Measurements from ENCODE around the gene ZNF92. TPM values are rescaled to one million over a fixed set of nuclear protein-coding genes. Genes with fewer than 3 reads are reported as not detected.
"Not testable (repeated sequence)": the region's sequence is repeated elsewhere in the genome, so short reads cannot be mapped to it uniquely, and the experiment has no call there.

Gene ZNF92
- total and polyA plus RNA-seq, 5 experiments from 2014 or later, result 7.1 to 33.7 (median 15.9) TPM

DNA sequence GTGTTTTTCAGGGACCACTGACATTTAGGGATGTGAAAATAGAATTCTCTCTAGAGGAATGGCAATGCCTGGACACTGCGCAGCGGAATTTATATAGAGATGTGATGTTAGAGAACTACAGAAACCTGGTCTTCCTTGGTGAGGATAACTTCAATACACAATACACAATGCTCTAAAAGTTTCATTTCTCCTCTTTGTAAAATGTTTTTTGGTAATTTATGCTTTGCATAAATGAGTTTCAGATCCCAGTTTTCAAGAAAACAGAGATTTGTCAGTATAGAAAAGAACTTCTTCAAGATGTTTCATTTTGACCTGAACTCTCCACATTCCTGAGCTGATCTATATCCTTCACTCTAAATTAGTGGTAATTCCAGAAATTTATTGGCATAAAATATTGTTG lies 14.2 kb downstream of the ZNF92 start:
- no peak for ATAC-seq
- Mint-ChIP-seq H3K9me3 (peaks cover 0 to 9% (median 1%) of the 10 kb centered on the region in 9 donors), H3K27me3 (no peaks in the 10 kb centered on the region), H3K4me1 (peaks cover 16 to 68% (median 31%) of the 10 kb centered on the region in 4 donors), H3K36me3 (peaks cover 16 to 63% (median 60%) of the 10 kb centered on the region in 3 donors), H3K4me3 (peak overlapping the region in 1 of 10 donors; percentile 46), H3K27ac (peak overlapping the region in 4 of 10 donors; percentile 11 to 68 (median 34))
- POLR2A ChIA-PET, result no interaction called here
- DNase-seq, result no peak

DNA sequence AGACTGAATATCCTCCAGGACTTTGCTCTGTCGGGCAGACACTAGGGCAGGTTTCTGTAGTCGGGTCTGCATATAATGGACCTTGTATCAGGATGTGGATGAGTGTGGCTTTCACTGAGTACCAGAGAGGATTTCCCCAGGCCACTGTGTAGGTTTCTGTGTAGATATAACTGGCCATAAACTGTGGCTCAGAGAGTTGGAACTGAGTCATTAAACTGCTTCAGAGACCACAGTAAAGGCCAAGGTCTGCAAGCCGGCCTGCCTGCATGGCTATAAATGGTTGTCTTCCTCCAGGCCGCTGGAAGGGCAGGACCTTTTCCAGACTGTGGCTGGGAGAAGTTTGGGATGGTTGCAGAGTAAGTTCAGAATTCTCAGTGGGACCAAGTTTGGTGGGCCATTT lies 16.9 kb downstream of the ZNF92 start:
- H3K9me3 Mint-ChIP-seq, result peaks cover 0 to 31% (median 9%) of the 10 kb centered on the region in 9 donors
- H3K27me3 Mint-ChIP-seq, result no peaks in the 10 kb centered on the region
- POLR2A ChIA-PET, result no interaction called here

DNA sequence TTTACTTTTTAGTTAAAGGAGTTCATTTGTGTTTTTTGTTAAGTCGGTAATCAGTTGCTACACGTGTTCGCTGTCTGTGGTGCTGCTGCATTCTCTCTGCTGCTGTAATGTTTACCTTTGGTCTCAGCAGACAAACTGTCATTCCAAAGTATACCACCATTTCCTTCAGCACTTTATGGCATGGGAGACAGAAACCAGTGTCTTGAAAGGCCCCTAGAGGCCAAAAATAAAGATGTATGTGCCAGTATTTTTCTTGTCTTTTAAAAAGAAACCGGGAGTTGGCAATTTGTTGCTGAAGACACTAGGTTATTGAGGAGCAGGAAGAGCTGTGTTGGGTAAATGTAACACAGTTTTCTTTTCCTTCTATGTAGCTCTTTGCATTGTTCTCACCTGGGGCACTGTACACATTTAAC lies 24.1 kb downstream of the ZNF92 start:
- Mint-ChIP-seq H3K9me3 (peaks cover 9 to 85% (median 34%) of the 10 kb centered on the region in 9 donors), H3K27me3 (no peaks in the 10 kb centered on the region)

More for the DNA sequence above, 16.9 kb downstream of the ZNF92 start:
- no peak for DNase-seq
- Mint-ChIP-seq H3K4me1 (peaks cover 2 to 59% (median 15%) of the 10 kb centered on the region in 4 donors), H3K4me3 (no peak overlapping the region), H3K36me3 (peaks cover 25 to 86% (median 76%) of the 10 kb centered on the region in 3 donors), H3K27ac (peak overlapping the region in 2 of 10 donors; percentile 44 to 51)
- no peak for ATAC-seq

DNA sequence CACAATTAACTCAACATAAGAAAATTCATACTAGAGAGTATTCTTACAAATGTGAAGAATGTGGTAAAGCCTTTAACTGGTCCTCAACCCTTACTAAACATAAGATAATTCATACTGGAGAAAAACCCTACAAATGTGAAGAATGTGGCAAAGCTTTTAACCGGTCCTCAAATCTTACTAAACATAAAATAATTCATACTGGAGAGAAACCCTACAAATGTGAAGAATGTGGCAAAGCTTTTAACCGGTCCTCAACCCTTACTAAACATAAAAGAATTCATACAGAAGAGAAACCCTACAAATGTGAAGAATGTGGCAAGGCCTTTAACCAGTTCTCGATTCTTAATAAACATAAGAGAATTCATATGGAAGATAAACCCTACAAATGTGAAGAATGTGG lies 25.0 kb downstream of the ZNF92 start:
- not testable (repeated sequence) for H3K27ac Mint-ChIP-seq

More for the DNA sequence above, 24.1 kb downstream of the ZNF92 start:
- Mint-ChIP-seq H3K27ac (no peak overlapping the region), H3K4me3 (no peak overlapping the region), H3K4me1 (peaks cover 0 to 23% (median 5%) of the 10 kb centered on the region in 4 donors), H3K36me3 (peaks cover 47 to 73% (median 72%) of the 10 kb centered on the region in 3 donors)
- POLR2A ChIA-PET, result no interaction called here
- ATAC-seq (no peak), DNase-seq (no peak)

DNA sequence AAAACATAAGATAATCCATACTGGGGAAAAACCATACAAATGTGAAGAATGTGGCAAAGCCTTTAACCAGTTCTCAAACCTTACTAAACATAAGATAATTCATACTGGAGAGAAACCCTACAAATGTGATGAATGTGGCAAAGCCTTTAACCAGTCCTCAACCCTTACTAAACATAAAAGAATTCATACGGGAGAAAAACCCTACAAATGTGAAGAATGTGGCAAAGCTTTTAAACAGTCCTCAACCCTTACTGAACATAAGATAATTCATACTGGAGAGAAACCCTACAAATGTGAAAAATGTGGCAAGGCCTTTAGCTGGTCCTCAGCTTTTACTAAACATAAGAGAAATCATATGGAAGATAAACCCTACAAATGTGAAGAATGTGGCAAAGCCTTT lies 25.4 kb downstream of the ZNF92 start:
- peak overlapping the region in 1 of 10 donors; percentile 12 for H3K4me3 Mint-ChIP-seq
- peaks cover 47 to 68% (median 64%) of the 10 kb centered on the region in 3 donors for H3K36me3 Mint-ChIP-seq
- H3K27me3 Mint-ChIP-seq, DNase-seq, H3K27ac Mint-ChIP-seq, ATAC-seq, POLR2A ChIA-PET: not testable (repeated sequence)
- peaks cover 5 to 88% (median 30%) of the 10 kb centered on the region in 9 donors for H3K9me3 Mint-ChIP-seq
- H3K4me1 Mint-ChIP-seq, result peaks cover 0 to 15% (median 2%) of the 10 kb centered on the region in 4 donors

More for the DNA sequence above, 25.0 kb downstream of the ZNF92 start:
- H3K9me3 Mint-ChIP-seq, result peaks cover 9 to 88% (median 34%) of the 10 kb centered on the region in 9 donors
- H3K27me3 Mint-ChIP-seq, DNase-seq, POLR2A ChIA-PET, ATAC-seq, H3K4me3 Mint-ChIP-seq: not testable (repeated sequence)
- peaks cover 0 to 18% (median 4%) of the 10 kb centered on the region in 4 donors for H3K4me1 Mint-ChIP-seq
- peaks cover 47 to 70% (median 68%) of the 10 kb centered on the region in 3 donors for H3K36me3 Mint-ChIP-seq

DNA sequence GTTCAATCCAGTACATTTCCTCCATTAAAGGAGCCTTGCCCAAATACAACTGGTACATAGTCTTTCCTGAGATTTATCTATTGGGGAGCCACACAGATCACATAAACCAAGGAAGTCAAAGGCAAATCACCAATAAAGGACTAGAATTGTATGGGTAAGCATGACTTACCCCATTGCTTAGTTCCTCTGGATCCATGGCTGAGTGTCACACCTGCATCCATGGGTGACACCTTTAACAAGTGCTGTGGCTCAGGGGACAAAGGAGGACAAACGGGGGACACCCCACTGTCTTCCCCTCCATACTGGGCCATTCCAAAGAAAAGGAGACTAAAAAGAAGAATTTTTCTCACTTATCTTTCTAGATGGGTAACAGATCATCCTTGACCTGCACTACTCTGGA lies 30.4 kb downstream of the ZNF92 start:
- H3K27ac Mint-ChIP-seq, result no peak overlapping the region
- H3K9me3 Mint-ChIP-seq, result peaks cover 6 to 88% (median 37%) of the 10 kb centered on the region in 9 donors
- no peaks in the 10 kb centered on the region for H3K4me1 Mint-ChIP-seq
- peaks cover 1 to 10% (median 2%) of the 10 kb centered on the region in 5 donors for H3K27me3 Mint-ChIP-seq
- POLR2A ChIA-PET, result no interaction called here
- no peak overlapping the region for H3K4me3 Mint-ChIP-seq
- ATAC-seq, result no peak
- no peak for DNase-seq
- H3K36me3 Mint-ChIP-seq, result peaks cover 22 to 42% (median 42%) of the 10 kb centered on the region in 3 donors

DNA sequence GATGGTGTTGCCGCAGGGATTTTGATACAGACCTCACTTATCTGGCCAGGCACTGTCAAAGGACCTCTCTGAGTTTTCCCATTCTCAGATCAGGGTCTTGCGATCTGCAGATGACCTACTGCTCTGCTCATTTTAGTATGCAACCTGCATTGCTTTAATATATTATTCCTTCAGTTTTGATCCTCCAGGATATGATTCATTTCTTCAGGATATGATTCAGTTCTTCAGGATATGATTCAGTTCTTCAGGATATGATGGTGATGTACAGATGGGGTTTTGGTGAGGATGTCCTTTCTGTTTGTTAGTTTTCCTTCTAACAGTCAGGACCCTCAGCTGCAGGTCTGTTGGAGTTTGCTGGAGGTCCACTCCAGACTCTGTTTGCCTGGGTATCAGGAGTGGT lies 33.1 kb downstream of the ZNF92 start:
- ATAC-seq, H3K4me3 Mint-ChIP-seq, DNase-seq, H3K27me3 Mint-ChIP-seq, H3K27ac Mint-ChIP-seq, POLR2A ChIA-PET, H3K4me1 Mint-ChIP-seq: not testable (repeated sequence)
- peaks cover 0 to 74% (median 37%) of the 10 kb centered on the region in 9 donors for H3K9me3 Mint-ChIP-seq
- peaks cover 6 to 36% (median 26%) of the 10 kb centered on the region in 3 donors for H3K36me3 Mint-ChIP-seq

DNA sequence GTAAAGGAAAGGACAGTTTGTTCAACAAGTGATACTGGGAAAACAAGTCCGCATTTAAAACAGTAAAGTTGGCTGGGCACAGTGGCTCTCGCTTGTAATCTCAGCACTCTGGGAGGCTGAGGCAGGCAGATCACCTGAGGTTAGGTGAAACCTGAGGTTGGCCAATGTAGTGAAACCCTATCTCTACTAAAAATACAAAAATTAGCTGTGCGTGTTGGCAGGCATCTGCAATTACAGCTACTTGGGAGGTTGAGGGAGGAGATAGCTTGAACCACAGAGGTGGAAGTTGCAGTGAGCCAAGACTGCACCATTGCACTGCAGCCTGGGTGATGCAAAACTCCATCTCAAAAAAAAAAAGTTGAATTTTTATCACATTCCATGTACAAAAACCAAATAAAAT lies 35.7 kb downstream of the ZNF92 start:
- H3K4me1 Mint-ChIP-seq, result no peaks in the 10 kb centered on the region
- H3K27me3 Mint-ChIP-seq, result peaks cover 1 to 10% (median 2%) of the 10 kb centered on the region in 5 donors
- peaks cover 0 to 65% (median 35%) of the 10 kb centered on the region in 9 donors for H3K9me3 Mint-ChIP-seq
- peaks cover 4 to 29% (median 20%) of the 10 kb centered on the region in 3 donors for H3K36me3 Mint-ChIP-seq
- DNase-seq (no peak), ATAC-seq (no peak)
- no peak overlapping the region for H3K4me3 Mint-ChIP-seq
- H3K27ac Mint-ChIP-seq, result no peak overlapping the region
- POLR2A ChIA-PET, result no interaction called here

DNA sequence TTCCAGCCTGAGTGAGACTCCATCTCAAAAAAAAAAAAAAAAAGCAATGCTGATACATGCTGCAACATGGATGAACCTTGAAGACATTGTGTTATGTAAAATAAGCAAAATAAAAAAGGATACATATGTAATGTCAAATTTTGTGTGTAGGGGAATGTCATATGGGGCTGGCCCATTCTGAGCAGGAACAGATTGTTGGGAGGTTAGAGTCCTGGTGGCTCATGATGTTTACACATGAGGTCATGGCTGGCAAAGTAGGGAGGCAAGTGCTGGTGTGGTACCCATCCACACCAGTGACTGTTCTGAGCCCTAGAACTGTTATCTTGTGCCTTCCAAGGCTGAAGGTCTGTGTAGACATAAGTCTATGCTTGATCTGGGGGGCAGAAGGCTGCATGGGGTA lies 37.6 kb downstream of the ZNF92 start:
- H3K4me1 Mint-ChIP-seq, result no peaks in the 10 kb centered on the region
- no peak overlapping the region for H3K4me3 Mint-ChIP-seq
- DNase-seq (no peak), ATAC-seq (no peak)
- H3K27ac Mint-ChIP-seq, result no peak overlapping the region
- peaks cover 0 to 54% (median 28%) of the 10 kb centered on the region in 9 donors for H3K9me3 Mint-ChIP-seq
- peaks cover 1 to 10% (median 5%) of the 10 kb centered on the region in 5 donors for H3K27me3 Mint-ChIP-seq
- peaks cover 4 to 20% (median 12%) of the 10 kb centered on the region in 3 donors for H3K36me3 Mint-ChIP-seq
- POLR2A ChIA-PET, result no interaction called here

DNA sequence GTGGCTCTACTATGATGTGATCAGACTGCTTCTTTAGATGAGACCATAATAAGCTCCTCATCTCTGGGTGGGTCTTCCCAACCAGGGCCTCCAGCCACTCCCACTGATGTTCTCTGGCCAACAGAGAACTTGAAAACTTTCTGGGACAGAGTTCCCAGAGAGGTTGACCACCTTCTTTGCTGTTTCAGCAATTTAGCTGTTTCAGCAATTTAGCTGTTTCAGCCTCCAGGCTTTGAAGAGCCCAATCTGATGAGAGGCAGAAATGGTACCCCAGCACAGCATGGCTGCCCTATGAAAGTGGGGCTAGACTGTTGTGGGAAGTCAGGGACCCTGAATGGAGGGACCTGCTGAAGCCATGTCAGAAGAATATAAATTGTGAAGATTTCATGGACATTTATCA lies 49.0 kb downstream of the ZNF92 start:
- H3K27me3 Mint-ChIP-seq, result peaks cover 0 to 9% (median 4%) of the 10 kb centered on the region in 5 donors
- ATAC-seq, result no peak
- POLR2A ChIA-PET, result interaction anchor here (2.0 kb wide), 1 partner anchor 48 kb away, joined by 5 read pairs; the partner anchor contains the start of gene ZNF92
- peaks cover 6 to 40% (median 12%) of the 10 kb centered on the region in 3 donors for H3K36me3 Mint-ChIP-seq
- no peak overlapping the region for H3K27ac Mint-ChIP-seq
- H3K4me1 Mint-ChIP-seq, result no peaks in the 10 kb centered on the region
- H3K4me3 Mint-ChIP-seq, result no peak overlapping the region
- H3K9me3 Mint-ChIP-seq, result peaks cover 23 to 91% (median 47%) of the 10 kb centered on the region in 9 donors
- no peak for DNase-seq

DNA sequence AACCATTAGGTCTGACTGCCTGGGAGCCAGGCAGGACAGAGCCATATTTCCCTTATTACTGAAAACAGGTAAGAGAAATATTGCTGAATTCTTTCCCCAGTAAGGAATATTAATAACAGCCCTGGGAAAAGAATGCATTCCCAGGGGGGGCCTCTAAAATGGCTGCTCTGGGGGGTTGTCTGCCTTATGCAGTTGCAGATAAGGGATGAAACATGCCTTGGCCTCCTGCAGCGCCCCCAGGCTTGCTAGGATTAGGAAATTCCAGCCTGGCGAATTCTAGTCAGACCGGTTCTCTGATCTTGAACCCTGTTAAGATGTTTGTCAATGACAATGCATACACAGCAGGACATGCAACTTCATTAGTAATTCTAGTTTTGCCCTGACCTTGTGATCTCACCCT lies 49.6 kb downstream of the ZNF92 start:
- H3K4me1 Mint-ChIP-seq, ATAC-seq, H3K27ac Mint-ChIP-seq, H3K27me3 Mint-ChIP-seq, DNase-seq, H3K4me3 Mint-ChIP-seq: not testable (repeated sequence)
- Mint-ChIP-seq H3K36me3 (peaks cover 6 to 40% (median 12%) of the 10 kb centered on the region in 3 donors), H3K9me3 (peaks cover 25 to 90% (median 48%) of the 10 kb centered on the region in 9 donors)
- POLR2A ChIA-PET, result interaction anchor here (0.6 kb wide), 1 partner anchor 48 kb away, joined by 6 read pairs; no protein-coding TSS in a partner anchor

DNA sequence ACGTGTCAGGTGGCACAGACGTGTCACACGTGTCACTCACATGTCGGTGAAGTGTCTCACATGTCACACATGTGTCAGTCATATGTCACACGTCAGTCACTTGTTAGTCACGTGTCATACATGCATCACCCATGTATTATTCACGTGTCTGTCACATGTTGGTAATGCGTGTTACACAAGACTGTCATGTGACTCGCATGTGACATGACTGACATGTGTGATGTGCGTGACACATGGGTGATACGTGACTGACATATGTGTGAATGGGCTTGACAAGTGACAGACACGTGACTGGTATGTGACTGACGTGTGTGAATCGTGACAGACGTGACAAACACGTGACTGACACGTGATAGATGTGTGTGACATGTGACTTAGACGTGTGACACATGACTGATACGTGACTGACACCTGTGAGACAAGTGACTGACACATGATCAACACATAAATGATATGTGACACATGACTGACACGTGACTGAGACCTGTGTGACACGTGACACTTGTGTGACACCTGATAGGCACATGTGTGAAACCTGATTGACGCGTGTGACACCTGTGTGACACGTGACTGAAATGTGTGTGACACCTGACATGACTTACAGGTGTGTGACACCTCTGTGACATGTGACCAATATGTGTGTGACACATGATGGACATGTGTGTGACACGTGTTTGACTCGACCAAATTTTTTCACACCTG lies 56.1 kb downstream of the ZNF92 start:
- peaks cover 0 to 16% (median 7%) of the 10 kb centered on the region in 3 donors for H3K36me3 Mint-ChIP-seq
- H3K4me3 Mint-ChIP-seq, result peak overlapping the region in 1 of 10 donors; percentile 29
- DNase-seq (no peak), ATAC-seq (no peak)
- peaks cover 0 to 4% (median 0%) of the 10 kb centered on the region in 4 donors for H3K4me1 Mint-ChIP-seq
- POLR2A ChIA-PET, result no interaction called here
- peaks cover 0 to 2% (median 0%) of the 10 kb centered on the region in 5 donors for H3K27me3 Mint-ChIP-seq
- peak overlapping the region in 1 of 10 donors; percentile 22 for H3K27ac Mint-ChIP-seq
- peaks cover 13 to 44% (median 33%) of the 10 kb centered on the region in 9 donors for H3K9me3 Mint-ChIP-seq

Measured in naive thymus-derived CD8-positive, alpha-beta T cell (primary cell).